Hepatocyte (in vitro differentiated cells): ENCODE data around the gene ARHGAP40.

Source experiments
- CTCF ChIP-seq: fragments of 200-600 bp; sonication (generic); IDR thresholded peaks from 2 replicates; pipeline ENCODE4 v1.5.1; 2016; ENCODE audit warnings: antibody characterized with exemption, mild to moderate bottlenecking; ENCODE audit not compliant: poor library complexity
- EZH2 ChIP-seq: fragments of 200-600 bp; sonication (generic); IDR thresholded peaks from 2 replicates; pipeline ENCODE4 v1.6.1; 2016; ENCODE audit warnings: antibody characterized with exemption, mild to moderate bottlenecking, borderline replicate concordance
- EZH2phosphoT487 ChIP-seq: fragments of 200-600 bp; sonication (generic); IDR thresholded peaks from one replicate; pipeline ENCODE4 v1.6.1; 2018; ENCODE audit warnings: antibody characterized with exemption, mild to moderate bottlenecking, low read depth, moderate library complexity; ENCODE audit not compliant: unreplicated experiment, severe bottlenecking

GRCh38 chr20:38685853-38686473, 84.4 kb downstream of the ARHGAP40 start:
- TF ChIP-seq CTCF (no peak), EZH2 (no peak), EZH2phosphoT487 (no peak)
